GM18951 (cell line): ENCODE data around the gene CFAP251.
"Not testable (repeated sequence)": the region's sequence is repeated elsewhere in the genome, so short reads cannot be mapped to it uniquely, and the experiment has no call there.

Experiments
- POLR2A ChIP-seq: IDR thresholded peaks from 4 replicates; pipeline ENCODE4 v1.6.1; 2011; ENCODE audit warnings: mild to moderate bottlenecking; ENCODE audit not compliant: insufficient read length, insufficient read depth; ENCODE audit errors: extremely low read depth
- in situ Hi-C: fragments of 300-500 bp; cut with MboI; formaldehyde crosslinking; loops from one replicate; pipeline ENCODE4 v1.12.0; 2022; ENCODE audit warnings: low sequenced_read_pairs, mixed read lengths, inconsistent platforms; ENCODE audit not compliant: unreplicated experiment

CFAP251 gene

DNA sequence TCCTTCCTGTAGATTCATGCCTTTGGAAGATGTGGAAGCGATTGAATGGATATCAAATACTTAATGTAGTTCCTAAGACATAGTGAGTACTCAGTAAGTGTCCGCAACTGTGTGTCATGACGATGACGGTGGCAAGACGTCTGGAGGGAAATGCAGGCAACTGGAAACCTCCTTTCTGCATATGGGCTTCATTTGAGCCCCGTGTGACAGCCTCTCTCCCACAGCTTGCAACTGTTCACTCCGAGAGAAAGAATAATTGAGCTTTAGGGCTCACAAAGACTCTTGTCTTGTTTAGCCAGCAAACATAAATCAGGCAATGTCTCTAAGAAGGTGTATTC, 6.9 kb downstream of the CFAP251 start:
- in situ Hi-C loops, result no loop called here
- TF ChIP-seq POLR2A, result no peak

DNA sequence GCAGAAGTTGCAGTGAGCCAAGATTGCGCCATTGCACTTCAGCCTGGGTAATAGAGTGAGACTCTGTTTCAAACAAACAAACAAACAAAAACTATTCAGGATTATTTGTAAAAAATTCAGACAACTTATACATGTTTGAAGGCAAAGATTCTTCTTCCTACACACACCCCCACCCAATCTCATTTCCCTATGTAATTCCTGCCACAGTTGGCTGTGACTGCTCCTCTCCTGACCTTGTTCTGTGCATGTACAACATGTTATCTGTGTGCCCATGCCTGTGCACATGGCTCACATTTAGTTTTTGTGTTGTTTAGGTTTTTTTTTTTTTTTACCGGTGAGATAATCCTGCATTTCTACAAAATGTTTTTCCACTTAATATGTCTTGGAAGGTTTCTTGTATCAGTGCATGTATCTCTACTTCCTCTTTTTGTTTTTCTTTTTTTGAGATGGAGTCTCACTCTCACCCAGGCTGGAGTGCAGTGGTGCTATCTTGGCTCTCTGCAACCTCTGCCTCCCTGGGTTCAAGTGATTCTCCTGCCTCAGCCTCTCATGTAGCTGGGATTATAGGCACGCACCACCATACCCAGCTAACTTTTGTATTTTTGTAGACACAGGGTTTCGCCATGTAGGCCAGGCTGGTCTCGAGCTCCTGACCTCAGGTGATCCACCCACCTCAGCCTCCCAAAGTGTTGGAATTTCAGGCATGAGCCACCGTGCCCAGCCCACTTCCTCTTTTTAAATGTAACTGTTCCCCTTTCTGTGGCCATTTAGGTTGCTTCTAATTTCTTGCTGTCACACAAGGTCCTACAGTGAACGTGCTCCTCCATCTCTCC, 8.7 kb downstream of the CFAP251 start:
- in situ Hi-C loops, result no loop called here
- TF ChIP-seq POLR2A, result no peak

DNA sequence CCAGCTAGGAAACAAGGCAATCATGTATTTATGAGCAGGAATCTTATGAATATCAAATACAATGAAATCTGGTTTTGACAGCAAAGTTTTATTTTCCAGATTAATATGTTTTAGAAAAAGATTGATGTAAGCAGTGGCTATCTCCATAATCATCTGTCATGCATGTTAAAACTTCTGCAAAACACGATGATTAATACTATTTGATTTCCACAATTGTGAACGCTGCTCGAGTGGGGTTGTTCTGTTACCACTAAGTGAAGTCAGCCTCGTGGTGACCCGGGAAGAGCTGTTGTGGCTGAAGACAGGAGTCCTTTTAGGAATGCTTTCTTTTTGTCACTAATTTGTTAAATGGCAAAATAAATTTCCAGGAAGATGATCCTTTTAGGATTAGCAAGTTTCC, 9.4 kb downstream of the CFAP251 start:
- in situ Hi-C loops, result no loop called here

DNA sequence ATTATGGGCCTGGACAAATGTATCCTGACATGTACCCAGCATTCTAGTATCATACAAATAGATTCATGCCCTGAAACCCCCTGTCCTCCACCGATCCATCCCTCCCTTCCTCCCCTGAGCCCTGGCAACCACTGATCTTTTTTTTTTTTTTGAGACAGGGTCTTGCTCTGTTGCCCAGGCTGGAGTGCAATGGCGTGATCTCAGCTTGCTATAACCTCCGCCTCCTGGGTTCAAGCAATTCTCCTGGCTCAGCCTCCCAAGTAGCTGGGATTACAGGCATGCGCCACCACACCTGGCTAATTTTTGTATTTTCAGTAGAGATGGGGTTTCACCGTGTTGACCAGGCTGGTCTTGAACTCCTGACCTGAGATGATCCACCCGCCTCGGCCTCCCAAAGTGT, 11.2 kb downstream of the CFAP251 start:
- in situ Hi-C loops, result not testable (repeated sequence)

More for the DNA sequence above, 9.4 kb downstream of the CFAP251 start:
- TF ChIP-seq POLR2A, result no peak

DNA sequence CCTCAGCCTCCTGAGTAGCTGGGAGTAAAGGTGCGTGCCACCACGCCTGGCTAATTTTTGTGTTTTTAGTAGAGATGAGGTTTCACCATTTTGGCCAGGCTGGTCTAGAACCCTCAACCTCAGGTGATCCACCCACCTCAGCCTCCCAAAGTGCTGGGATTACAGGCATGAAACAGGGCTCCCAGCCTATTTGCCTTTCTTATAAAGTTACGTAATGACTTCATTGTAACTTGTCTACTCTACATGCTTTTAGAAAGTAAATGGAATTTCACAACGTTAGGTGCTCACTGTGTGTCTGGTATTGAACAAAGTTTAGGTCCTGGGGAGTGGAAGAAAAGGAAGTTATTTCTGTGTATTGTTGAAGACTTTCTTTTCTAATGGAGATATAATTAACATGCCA, 12.5 kb downstream of the CFAP251 start:
- no peak for TF ChIP-seq POLR2A
- in situ Hi-C loops, result no loop called here

DNA sequence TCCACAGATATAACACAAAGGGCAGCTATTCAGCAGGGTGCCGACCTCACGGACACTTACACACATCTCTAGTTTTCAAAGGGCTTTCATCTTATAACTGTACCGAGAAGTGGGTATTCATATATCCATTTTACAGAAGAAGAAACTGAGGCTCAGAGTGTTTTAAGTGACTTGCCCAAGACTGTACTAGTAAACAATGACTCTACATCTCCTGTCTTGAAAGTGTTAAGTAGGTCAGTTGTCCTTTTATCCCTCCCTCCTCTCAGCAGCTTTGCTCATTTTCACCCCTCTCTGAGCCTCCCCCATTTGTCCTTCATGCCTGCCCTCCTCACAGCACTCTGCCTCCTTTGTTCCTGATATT, 13.8 kb downstream of the CFAP251 start:
- in situ Hi-C loops, result no loop called here
- no peak for TF ChIP-seq POLR2A

DNA sequence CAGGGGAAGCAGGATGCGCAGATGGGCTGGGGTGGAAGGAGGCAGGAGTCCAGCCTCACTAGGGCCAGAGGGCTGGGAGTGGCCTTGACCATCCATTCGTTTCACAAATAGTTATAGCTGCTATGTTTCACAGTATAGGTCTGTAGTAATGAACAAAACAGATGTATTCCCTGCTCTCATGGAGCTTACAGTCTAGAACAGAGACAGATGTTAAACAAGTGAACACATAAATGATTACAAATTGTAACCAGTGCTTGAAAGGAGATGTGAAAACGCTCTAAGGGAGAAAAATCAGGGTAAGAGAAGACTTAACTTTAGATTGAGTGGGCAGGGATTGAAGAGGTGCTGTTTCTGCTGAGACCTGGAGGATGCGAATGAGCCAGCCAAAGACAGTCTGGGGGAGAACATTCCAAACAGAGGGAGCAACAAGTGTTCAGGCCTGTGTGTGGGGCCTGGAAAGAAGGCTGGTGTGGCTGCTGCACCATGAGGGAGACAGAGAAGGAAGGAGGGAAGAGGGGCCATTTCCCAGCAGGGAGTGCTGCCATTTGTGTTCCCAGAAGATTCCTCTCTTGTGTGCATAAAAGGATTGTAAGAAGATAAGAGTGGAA, 14.6 kb downstream of the CFAP251 start:
- no peak for TF ChIP-seq POLR2A
- in situ Hi-C loops, result no loop called here

DNA sequence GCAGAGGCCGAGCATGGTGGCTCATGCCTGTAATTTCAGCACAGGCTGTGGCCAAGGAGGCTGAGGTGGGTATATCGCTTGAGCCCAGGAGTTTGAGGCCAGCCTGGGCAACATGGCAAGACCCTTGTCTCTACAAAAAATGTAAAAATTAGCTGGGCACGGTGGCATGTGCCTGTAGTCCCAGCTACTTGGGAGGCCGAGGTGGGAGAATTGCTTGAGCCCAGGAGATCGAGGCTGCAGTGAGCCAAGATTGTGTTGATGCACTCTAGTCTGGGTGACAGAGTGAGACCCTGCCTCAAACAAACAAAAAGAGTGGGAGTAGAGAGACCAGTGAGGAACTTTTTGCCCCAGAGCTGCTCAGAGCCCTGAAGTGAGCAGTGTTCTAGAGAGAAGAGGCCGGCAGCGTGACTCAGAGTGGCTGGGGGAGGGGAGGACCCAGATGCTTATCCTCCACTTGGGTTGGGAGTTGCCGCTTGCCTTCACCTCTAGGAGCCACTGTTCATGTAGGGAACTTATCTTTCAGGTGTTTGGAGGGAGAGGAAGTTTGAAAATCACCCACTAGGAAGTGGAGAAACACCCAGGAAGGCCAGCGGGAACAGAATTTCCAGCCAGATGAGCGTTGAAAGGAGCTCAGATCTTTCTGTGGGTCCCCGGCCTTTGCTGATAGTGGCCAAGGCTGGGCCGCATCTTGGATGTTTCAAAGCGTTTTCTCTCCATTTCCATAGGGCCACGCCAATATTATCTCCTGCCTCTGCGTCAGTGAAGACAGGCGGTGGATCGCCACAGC, 15.3 kb downstream of the CFAP251 start:
- TF ChIP-seq POLR2A, result no peak
- in situ Hi-C loops, result no loop called here

DNA sequence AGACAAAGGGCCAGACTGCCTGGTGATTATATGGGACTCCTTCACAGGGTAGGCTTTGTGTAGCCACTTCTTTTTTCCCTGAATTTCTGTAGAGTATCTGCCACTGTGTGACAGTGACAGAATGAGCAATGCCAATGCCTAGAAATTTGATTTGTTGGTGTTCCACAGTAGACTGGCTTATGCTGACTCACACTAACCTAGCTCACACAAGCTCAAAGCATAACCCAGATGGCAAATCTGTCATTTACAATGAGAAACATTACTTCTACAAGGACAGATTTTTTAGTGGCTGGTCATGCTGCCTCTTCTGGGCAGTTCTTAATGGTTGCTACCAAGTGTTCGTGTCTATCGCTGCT, 15.9 kb downstream of the CFAP251 start:
- TF ChIP-seq POLR2A, result no peak
- in situ Hi-C loops, result no loop called here

DNA sequence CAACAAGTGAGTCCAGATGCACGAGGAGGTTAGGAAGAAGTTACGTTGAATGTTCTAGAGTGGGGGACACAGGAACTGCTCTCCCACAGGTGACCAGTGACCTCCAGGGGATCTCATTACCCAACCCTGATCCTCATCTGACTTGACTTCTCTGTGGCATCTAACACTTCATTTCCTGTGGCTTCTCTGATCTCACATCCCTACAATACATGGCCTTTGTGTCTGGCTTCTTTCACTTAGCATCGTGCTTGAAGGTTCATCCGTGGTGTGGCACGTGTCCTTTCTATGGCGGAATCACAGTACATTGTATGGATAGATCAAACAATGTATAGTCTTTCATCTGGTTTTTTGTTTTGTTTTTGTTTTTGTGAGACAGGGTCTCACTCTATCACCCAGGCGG, 19.3 kb downstream of the CFAP251 start:
- no peak for TF ChIP-seq POLR2A
- in situ Hi-C loops, result no loop called here

DNA sequence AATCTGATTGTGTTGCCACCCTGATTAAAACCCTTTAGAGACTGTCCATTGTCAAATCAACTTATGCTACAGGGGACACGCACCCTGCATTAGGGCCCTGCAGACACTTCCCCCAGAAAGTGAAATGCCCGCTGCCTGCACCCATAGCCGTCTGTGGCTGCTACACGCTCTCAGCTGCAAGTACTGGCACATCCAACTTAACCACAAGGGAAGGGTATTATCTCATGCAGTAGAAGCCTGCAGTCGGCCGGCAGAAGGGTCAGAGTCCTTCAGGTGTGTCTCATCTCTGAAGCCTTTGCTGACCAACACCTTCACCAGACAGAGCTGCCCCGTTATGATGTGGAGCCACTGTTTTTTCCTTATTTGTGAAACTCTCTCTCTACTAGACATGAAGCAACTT, 20.8 kb downstream of the CFAP251 start:
- in situ Hi-C loops, result no loop called here
- TF ChIP-seq POLR2A, result no peak

DNA sequence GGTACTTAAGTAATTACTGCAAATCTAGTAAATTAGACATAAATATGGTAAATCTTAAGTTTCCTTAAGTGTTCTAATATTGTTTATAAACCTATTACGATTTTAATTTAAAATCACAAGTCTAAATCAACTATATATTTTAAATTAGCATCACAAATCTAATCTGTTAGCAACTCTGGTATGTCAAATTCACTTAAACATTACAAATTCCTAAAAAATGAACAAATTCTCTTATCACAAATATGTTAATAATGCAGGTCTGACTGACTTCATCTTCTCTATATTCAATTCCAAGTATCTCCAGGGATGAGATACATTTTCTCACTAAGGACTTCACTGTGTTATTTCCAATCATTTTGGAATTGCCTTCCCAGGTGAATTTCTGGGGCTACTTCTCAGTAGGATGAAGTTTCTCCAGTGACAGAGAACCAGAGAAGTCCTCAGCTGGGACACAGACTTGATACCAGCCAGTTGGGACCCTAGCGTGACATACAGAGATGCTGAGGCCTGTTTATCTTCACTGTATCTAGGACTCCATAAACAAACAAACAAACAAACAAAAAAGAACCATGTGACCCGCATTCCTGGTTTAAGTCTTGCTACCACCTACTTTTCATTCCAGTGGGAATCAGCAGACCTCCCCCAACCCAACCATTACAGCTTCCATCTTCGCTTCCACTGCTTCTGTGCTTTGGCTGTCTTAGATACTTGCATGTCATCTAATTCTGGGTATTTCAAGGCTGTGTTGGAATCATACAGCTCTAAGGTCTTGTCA, 21.8 kb downstream of the CFAP251 start:
- in situ Hi-C loops, result no loop called here
- TF ChIP-seq POLR2A, result no peak

DNA sequence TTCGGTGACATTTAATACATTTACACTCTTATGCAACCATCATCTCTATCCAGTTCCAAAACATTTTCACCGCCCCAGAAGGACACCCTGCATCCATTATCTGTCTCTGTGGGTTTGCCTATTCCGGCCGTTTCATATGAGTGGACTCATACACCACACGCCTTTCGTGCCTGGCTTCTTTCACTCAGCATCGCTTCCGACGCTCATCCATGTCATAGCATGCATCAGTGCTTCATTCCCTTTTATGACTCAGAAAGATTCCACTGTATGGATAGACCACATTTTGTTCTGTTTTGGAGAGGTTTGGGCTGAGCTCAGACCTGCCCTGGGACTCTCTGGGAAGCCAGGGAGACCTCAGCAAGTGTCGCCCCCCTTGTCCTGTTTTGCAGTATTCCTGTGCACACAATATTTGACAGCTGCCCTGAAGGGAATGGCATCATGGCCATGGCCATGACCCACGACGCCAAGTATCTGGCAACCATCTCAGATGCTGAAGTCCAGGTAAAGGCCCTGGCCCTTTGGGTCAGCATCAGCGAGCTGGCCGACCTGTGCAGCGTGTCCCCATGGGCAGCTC, 23.8 kb downstream of the CFAP251 start:
- no peak for TF ChIP-seq POLR2A

DNA sequence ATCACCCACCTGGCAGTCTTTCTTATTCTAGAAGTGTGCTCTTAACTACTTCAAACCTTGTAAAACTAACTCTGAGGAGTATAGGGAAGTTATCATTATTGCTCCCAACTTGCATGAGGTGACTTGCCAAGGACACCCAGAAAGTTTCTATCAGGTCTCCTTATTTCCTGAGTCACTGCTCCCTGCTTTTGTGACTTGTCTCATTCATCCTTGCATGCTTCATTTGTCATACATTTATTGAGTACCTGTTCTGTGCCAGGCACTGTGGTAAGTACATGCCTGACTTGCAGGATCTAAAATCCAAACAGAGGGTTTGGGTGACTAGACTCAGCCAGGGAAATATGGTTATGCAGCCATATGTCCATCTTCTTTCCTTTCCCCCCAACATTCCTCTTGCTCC, 25.5 kb downstream of the CFAP251 start:
- TF ChIP-seq POLR2A, result no peak
- in situ Hi-C loops, result no loop called here

More for the DNA sequence above, 23.8 kb downstream of the CFAP251 start:
- in situ Hi-C loops, result no loop called here
